ENCODE results near the gene CCDC13.
A peak's percentile ranks its signal among the peaks of the same experiment; 100 is the strongest.
"Not testable (repeated sequence)": the region's sequence is repeated elsewhere in the genome, so short reads cannot be mapped to it uniquely, and the experiment has no call there.

CCDC13 gene

DNA sequence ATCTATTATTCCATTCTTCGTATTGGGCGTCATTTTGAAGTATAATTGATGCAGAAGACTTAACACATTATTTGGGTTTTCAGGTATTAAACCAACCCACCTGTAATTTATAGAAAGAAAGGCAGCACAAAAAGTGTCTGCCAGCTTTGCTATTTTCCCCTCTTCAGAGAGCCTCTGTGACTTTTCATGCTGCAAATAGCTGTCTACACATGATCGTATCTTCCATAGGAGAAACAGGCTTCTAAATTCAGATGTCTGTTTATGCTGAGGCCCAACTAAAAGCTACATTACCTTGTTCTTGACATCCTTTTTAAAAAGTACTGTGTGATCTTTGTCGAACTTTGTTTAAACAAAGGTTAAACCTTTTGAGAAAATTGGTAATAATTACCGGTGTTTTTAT, 41.2 kb upstream of the CCDC13 start:
- Histone ChIP-seq H3K27me3 (replicated peaks in 2 of 5; ENCODE audit: control insufficient read depth in 4 of 5, insufficient read depth in 5 of 5, low read length in 4 of 5) (no peaks in the 10 kb centered on the region), H3K27ac (ENCODE audit: insufficient read depth in 1 of 2, low read depth in 1 of 2, low read length in 2 of 2, poor library complexity in 1 of 2, severe bottlenecking in 2 of 2) (no peak overlapping the region), H3K9me3 (ENCODE audit: control extremely low read depth in 1 of 5, control insufficient read depth in 4 of 5, insufficient read depth in 2 of 5, low read depth in 1 of 5, low read length in 4 of 5) (no peaks in the 10 kb centered on the region), H3K4me1 (ENCODE audit: control extremely low read depth in 1 of 4, control insufficient read depth in 4 of 4, insufficient read depth in 4 of 4, low read length in 3 of 4) (peaks cover 4 to 16% (median 10%) of the 10 kb centered on the region in 4 experiments), H3K36me3 (ENCODE audit: control insufficient read depth in 4 of 4, insufficient read depth in 4 of 4, low read length in 3 of 4) (no peaks in the 10 kb centered on the region), H3K4me3 (ENCODE audit: control insufficient read depth in 1 of 7, extremely low read depth in 1 of 7, insufficient read depth in 4 of 7, low read depth in 2 of 7, low read length in 6 of 7) (no peak overlapping the region)
- no peak for DNase-seq
- WGBS (ENCODE audit: insufficient coverage): 100% methylated on average over 1 of the region's 5 CpGs
- ChIA-PET CTCF (interaction anchor here (0.8 to 1.3 kb wide), 2 partner anchors 9 to 17 kb away, joined by 4 read pairs; no protein-coding TSS in a partner anchor), POLR2A (no interaction called here)

DNA sequence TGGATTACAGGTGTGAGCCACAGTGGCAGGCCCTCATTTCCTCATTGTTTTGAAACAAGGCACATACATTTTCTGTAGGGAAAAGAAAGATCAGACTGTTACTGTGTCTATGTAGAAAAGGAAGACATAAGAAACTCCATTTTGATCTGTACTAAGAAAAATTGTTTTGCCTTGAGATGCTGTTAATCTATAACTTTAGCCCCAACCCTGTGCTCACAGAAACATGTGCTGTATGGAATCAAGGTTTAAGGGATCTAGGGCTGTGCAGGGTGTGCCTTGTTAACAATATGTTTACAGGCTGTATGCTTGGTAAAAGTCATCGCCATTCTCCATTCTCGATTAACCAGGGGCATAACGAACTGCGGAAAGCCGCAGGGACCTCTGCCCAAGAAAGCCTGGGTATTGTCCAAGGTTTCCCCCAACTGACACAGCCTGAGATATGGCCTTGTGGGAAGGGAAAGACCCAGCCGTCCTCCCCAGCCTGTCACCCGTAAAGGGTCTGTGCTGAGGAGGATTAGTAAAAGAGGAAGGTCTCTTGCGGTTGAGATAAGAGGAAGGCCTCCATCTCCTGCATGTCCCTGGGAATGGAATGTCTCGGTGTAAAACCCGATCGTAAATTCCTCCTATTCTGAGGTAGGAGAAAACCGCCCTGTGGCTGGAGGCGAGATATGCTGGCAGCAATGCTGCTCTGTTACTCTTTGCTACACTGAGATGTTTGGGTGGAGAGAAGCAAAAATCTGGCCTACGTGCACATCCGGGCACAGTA, 38.2 kb upstream of the CCDC13 start:
- Histone ChIP-seq H3K4me3 (ENCODE audit: control insufficient read depth in 1 of 7, extremely low read depth in 1 of 7, insufficient read depth in 4 of 7, low read depth in 2 of 7, low read length in 6 of 7) (peak overlapping the region in 4 of 7 experiments; percentile 3 to 61 (median 32)), H3K4me1 (ENCODE audit: control extremely low read depth in 1 of 4, control insufficient read depth in 4 of 4, insufficient read depth in 4 of 4, low read length in 3 of 4) (peaks cover 4 to 16% (median 10%) of the 10 kb centered on the region in 4 experiments)
- peak; percentile 72 to 86 (median 75) for DNase-seq
- H3K27me3 ChIP-seq (replicated peaks in 2 of 5; ENCODE audit: control insufficient read depth in 4 of 5, insufficient read depth in 5 of 5, low read length in 4 of 5); POLR2A ChIA-PET; H3K9me3 ChIP-seq (ENCODE audit: control extremely low read depth in 1 of 5, control insufficient read depth in 4 of 5, insufficient read depth in 2 of 5, low read depth in 1 of 5, low read length in 4 of 5); H3K27ac ChIP-seq (ENCODE audit: insufficient read depth in 1 of 2, low read depth in 1 of 2, low read length in 2 of 2, poor library complexity in 1 of 2, severe bottlenecking in 2 of 2); CTCF ChIA-PET; H3K36me3 ChIP-seq (ENCODE audit: control insufficient read depth in 4 of 4, insufficient read depth in 4 of 4, low read length in 3 of 4): not testable (repeated sequence)
- WGBS (ENCODE audit: insufficient coverage): 0% methylated on average over 12 of the region's 15 CpGs

DNA sequence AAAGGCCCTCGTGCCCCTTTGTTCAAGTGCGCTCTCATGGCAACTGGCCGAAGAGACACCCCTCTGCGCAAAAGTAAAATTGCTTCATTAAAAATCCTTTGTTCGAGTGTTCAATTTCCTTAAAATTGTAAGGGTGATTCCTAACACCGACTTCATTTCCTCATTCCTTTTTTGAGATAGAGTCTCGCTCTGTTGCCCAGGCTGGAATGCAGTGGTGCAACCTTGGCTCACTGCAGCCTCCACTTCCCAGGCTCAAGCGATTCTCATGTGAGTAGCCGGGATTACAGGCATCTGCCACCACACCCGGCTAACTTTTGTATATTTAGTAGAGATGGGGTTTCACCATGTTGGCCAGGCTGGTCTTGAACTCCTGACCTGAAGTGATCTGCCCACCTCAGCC, 37.7 kb upstream of the CCDC13 start:
- CTCF ChIA-PET; H3K27ac ChIP-seq (ENCODE audit: insufficient read depth in 1 of 2, low read depth in 1 of 2, low read length in 2 of 2, poor library complexity in 1 of 2, severe bottlenecking in 2 of 2); H3K36me3 ChIP-seq (ENCODE audit: control insufficient read depth in 4 of 4, insufficient read depth in 4 of 4, low read length in 3 of 4); H3K27me3 ChIP-seq (replicated peaks in 2 of 5; ENCODE audit: control insufficient read depth in 4 of 5, insufficient read depth in 5 of 5, low read length in 4 of 5); H3K9me3 ChIP-seq (ENCODE audit: control extremely low read depth in 1 of 5, control insufficient read depth in 4 of 5, insufficient read depth in 2 of 5, low read depth in 1 of 5, low read length in 4 of 5); POLR2A ChIA-PET; DNase-seq: not testable (repeated sequence)
- H3K4me1 ChIP-seq (ENCODE audit: control extremely low read depth in 1 of 4, control insufficient read depth in 4 of 4, insufficient read depth in 4 of 4, low read length in 3 of 4): peaks cover 4 to 16% (median 10%) of the 10 kb centered on the region in 4 experiments
- H3K4me3 ChIP-seq (ENCODE audit: control insufficient read depth in 1 of 7, extremely low read depth in 1 of 7, insufficient read depth in 4 of 7, low read depth in 2 of 7, low read length in 6 of 7): peak overlapping the region in 1 of 7 experiments; percentile 13
- WGBS (ENCODE audit: insufficient coverage): 94% methylated on average over 6 of the region's 10 CpGs

DNA sequence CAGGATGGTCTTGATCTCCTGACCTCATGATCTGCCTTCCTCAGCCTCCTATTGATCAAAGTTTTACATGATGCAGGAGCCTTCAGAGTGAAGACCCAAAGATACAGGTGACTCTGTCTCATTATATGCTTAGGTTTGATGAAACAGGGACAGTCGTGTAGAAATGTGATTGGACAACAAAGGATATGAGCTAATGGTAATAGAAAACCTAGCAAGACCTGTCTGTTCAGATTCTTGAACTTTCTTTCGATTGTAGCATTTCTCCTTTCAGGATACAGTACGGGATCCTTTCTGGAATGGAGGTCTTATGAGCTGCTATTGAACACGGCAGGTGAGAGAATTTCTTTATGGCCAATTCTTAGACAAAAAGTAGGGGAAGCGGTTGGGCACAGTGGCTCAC, 36.1 kb upstream of the CCDC13 start, which contains the start of gene ACKR2:
ACKR2 (plus strand) TSS at position 244 of the 400 bp plus-strand sequence. CDS start 55,058 bp downstream, outside the sequence.
- CTCF ChIA-PET: interaction anchor here (1.2 to 1.6 kb wide), 5 partner anchors 10 to 72 kb away, joined by 3 to 4 read pairs (median 4); no protein-coding TSS in a partner anchor

DNA sequence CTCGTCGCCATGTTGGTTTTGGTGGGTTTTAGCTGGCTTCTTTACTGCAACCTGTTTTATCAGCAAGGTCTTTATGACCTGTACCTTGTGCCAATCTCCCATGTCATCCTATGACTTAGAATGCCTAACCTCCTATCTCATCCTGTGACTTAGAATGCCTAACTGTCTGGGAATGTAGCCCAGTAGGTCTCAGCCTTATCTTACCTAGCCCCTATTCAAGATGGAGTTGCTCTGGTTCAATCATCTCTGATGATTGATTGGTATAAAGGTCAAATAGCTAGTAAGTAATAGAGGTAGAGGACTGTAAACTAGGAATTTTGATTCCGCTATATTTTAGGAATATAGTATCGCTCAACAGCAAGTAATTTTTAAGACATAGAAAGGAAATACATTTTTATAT, 34.9 kb upstream of the CCDC13 start:
- Histone ChIP-seq H3K36me3 (ENCODE audit: control insufficient read depth in 4 of 4, insufficient read depth in 4 of 4, low read length in 3 of 4) (no peaks in the 10 kb centered on the region), H3K27ac (ENCODE audit: insufficient read depth in 1 of 2, low read depth in 1 of 2, low read length in 2 of 2, poor library complexity in 1 of 2, severe bottlenecking in 2 of 2) (no peak overlapping the region), H3K9me3 (ENCODE audit: control extremely low read depth in 1 of 5, control insufficient read depth in 4 of 5, insufficient read depth in 2 of 5, low read depth in 1 of 5, low read length in 4 of 5) (no peaks in the 10 kb centered on the region), H3K4me1 (ENCODE audit: control extremely low read depth in 1 of 4, control insufficient read depth in 4 of 4, insufficient read depth in 4 of 4, low read length in 3 of 4) (peaks cover 9 to 37% (median 30%) of the 10 kb centered on the region in 4 experiments), H3K27me3 (replicated peaks in 2 of 5; ENCODE audit: control insufficient read depth in 4 of 5, insufficient read depth in 5 of 5, low read length in 4 of 5) (peaks cover 0 to 3% (median 0%) of the 10 kb centered on the region in 5 experiments), H3K4me3 (ENCODE audit: control insufficient read depth in 1 of 7, extremely low read depth in 1 of 7, insufficient read depth in 4 of 7, low read depth in 2 of 7, low read length in 6 of 7) (no peak overlapping the region)
- DNase-seq: no peak
- POLR2A ChIA-PET: no interaction called here
- CTCF ChIA-PET: interaction anchor here (0.8 to 1.5 kb wide), 5 partner anchors 13 to 44 kb away, joined by 3 to 5 read pairs (median 4); no protein-coding TSS in a partner anchor
- WGBS (ENCODE audit: insufficient coverage): 100% methylated on average over 2 of the region's 4 CpGs

More for the DNA sequence above, 36.1 kb upstream of the CCDC13 start, which contains the start of gene ACKR2:
- POLR2A ChIA-PET: no interaction called here
- H3K4me1 ChIP-seq (ENCODE audit: control extremely low read depth in 1 of 4, control insufficient read depth in 4 of 4, insufficient read depth in 4 of 4, low read length in 3 of 4): peaks cover 5 to 26% (median 18%) of the 10 kb centered on the region in 4 experiments
- no peak within 1 kb of the TSS for H3K4me3 ChIP-seq (ENCODE audit: control insufficient read depth in 1 of 7, extremely low read depth in 1 of 7, insufficient read depth in 4 of 7, low read depth in 2 of 7, low read length in 6 of 7)
- H3K36me3 ChIP-seq (ENCODE audit: control insufficient read depth in 4 of 4, insufficient read depth in 4 of 4, low read length in 3 of 4): no peaks in the 10 kb centered on the region
- H3K9me3 ChIP-seq (ENCODE audit: control extremely low read depth in 1 of 5, control insufficient read depth in 4 of 5, insufficient read depth in 2 of 5, low read depth in 1 of 5, low read length in 4 of 5): no peaks in the 10 kb centered on the region
- no peak within 1 kb of the TSS for H3K27ac ChIP-seq (ENCODE audit: insufficient read depth in 1 of 2, low read depth in 1 of 2, low read length in 2 of 2, poor library complexity in 1 of 2, severe bottlenecking in 2 of 2)
- WGBS (ENCODE audit: insufficient coverage): 100% methylated on average over 3 of the region's 5 CpGs
- no peak for DNase-seq
- H3K27me3 ChIP-seq (replicated peaks in 2 of 5; ENCODE audit: control insufficient read depth in 4 of 5, insufficient read depth in 5 of 5, low read length in 4 of 5): peaks cover 0 to 3% (median 0%) of the 10 kb centered on the region in 5 experiments

DNA sequence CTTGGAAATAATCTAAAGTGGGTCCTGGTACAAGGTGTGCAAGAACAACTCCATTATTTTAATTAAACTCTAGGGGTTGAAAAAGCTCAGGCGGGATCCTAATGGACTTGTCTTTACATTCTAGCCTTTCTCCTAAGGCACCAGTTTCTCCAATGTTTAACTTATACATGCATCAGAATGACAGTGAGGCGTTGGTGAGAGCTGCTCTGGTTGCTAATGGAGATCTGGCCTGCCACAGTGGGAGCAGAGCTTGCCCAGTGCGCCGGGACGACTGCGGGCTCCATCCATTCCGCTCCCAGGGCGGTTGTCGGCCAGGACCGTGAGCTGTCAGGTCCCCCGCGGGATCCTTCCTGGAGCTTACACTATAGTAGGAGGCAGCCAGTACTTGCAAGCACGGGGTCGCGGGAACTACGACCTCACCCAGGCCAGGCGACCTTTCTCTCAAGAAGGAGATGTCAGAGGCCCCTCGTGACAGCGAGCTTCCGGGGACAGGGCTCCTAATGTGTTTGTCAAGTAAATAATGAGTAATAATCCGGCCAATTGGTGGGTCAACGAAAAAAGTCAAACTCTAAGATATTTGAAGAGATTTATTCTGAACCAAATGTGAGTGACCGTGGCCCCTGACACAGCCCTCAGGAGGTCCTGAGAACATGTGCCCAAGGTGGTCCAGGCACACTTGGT, 32.2 kb upstream of the CCDC13 start:
- WGBS (ENCODE audit: insufficient coverage): 64% methylated on average over 18 of the region's 23 CpGs
- no peak for DNase-seq
- ChIA-PET POLR2A (no interaction called here), CTCF (interaction anchor here (1.1 to 2.5 kb wide), 2 partner anchors 8 to 26 kb away, joined by 4 to 7 read pairs; no protein-coding TSS in a partner anchor)
- H3K4me1 ChIP-seq (ENCODE audit: control extremely low read depth in 1 of 4, control insufficient read depth in 4 of 4, insufficient read depth in 4 of 4, low read length in 3 of 4): peaks cover 6 to 30% (median 26%) of the 10 kb centered on the region in 4 experiments
- no peaks in the 10 kb centered on the region for H3K36me3 ChIP-seq (ENCODE audit: control insufficient read depth in 4 of 4, insufficient read depth in 4 of 4, low read length in 3 of 4)
- peak overlapping the region in 6 of 7 experiments; percentile 79 to 95 (median 90) for H3K4me3 ChIP-seq (ENCODE audit: control insufficient read depth in 1 of 7, extremely low read depth in 1 of 7, insufficient read depth in 4 of 7, low read depth in 2 of 7, low read length in 6 of 7)
- H3K27ac ChIP-seq (ENCODE audit: insufficient read depth in 1 of 2, low read depth in 1 of 2, low read length in 2 of 2, poor library complexity in 1 of 2, severe bottlenecking in 2 of 2): no peak overlapping the region
- H3K9me3 ChIP-seq (ENCODE audit: control extremely low read depth in 1 of 5, control insufficient read depth in 4 of 5, insufficient read depth in 2 of 5, low read depth in 1 of 5, low read length in 4 of 5): no peaks in the 10 kb centered on the region
- H3K27me3 ChIP-seq (replicated peaks in 2 of 5; ENCODE audit: control insufficient read depth in 4 of 5, insufficient read depth in 5 of 5, low read length in 4 of 5): peaks cover 0 to 3% (median 0%) of the 10 kb centered on the region in 5 experiments
